HG03520 (cell line): ENCODE measurements around the gene ANKRD55.

Experiments
- ATAC-seq: cut with Tn5 transposase; IDR thresholded peaks from one replicate; pipeline ENCODE4 v1.9.1; 2021; ENCODE audit warnings: mild to moderate bottlenecking, moderate library complexity; ENCODE audit not compliant: unreplicated experiment

ANKRD55 gene

GRCh38 chr5:56054666-56055065 is 178.5 kb downstream of the ANKRD55 start:
- no peak for ATAC-seq

- ATAC-seq, result no peak
These were observed 179.8 kb downstream of the ANKRD55 start for GRCh38 chr5:56053363-56053762.

GRCh38 chr5:56052735-56053134 is 180.4 kb downstream of the ANKRD55 start:
- no peak for ATAC-seq

- no peak for ATAC-seq
These were observed 182.4 kb downstream of the ANKRD55 start for GRCh38 chr5:56050551-56051255.
